Measurements from ENCODE around the gene COG4. TPM values are rescaled to one million over a fixed set of nuclear protein-coding genes. Genes with fewer than 3 reads are reported as not detected.
"Not testable (repeated sequence)": the region's sequence is repeated elsewhere in the genome, so short reads cannot be mapped to it uniquely, and the experiment has no call there.

The COG4 gene
- total and polyA plus RNA-seq, 3 experiments from 2014 or later = 48.9 to 51.9 (median 50.7) TPM

- H3K27ac ChIP-seq (ENCODE audit: low read depth, low read length) = no peak overlapping the region
- peaks cover 15 to 36% (median 25%) of the 10 kb centered on the region in 3 donors for H3K4me1 Mint-ChIP-seq
- no peaks in the 10 kb centered on the region for H3K9me3 Mint-ChIP-seq
- no peak overlapping the region for H3K4me3 ChIP-seq (ENCODE audit: low read length)
- DNase-seq = no peak
- H3K36me3 Mint-ChIP-seq = peaks cover 0 to 10% (median 0%) of the 10 kb centered on the region in 3 donors
- H3K27me3 Mint-ChIP-seq = no peaks in the 10 kb centered on the region
- H3K36me3 ChIP-seq (ENCODE audit: insufficient read depth, low read length) = no peaks in the 10 kb centered on the region
- H3K9me3 ChIP-seq (ENCODE audit: low read length) = no peaks in the 10 kb centered on the region
- CTCF ChIA-PET = interaction anchor here (0.7 kb wide), 1 partner anchor 19 kb away, joined by 3 read pairs; no protein-coding TSS in a partner anchor
- H3K27ac Mint-ChIP-seq = peak overlapping the region in 1 of 8 donors; percentile 24
- peak overlapping the region in 4 of 7 donors; percentile 38 to 64 (median 50) for H3K4me3 Mint-ChIP-seq
- peaks cover 12% of the 10 kb centered on the region for H3K4me1 ChIP-seq (ENCODE audit: insufficient read depth, low read length)
- POLR2A ChIA-PET = no interaction called here
- H3K27me3 ChIP-seq (ENCODE audit: insufficient read depth, low read length, poor library complexity, severe bottlenecking) = no peaks in the 10 kb centered on the region
These were observed 65.7 kb downstream of the COG4 start for GRCh38 chr16:70457446-70458166.

GRCh38 chr16:70455910-70456309 is 67.4 kb downstream of the COG4 start:
- no peaks in the 10 kb centered on the region for H3K27me3 Mint-ChIP-seq
- Histone ChIP-seq H3K36me3 (ENCODE audit: insufficient read depth, low read length) (no peaks in the 10 kb centered on the region), H3K27ac (ENCODE audit: low read depth, low read length) (no peak overlapping the region), H3K9me3 (ENCODE audit: low read length) (no peaks in the 10 kb centered on the region), H3K4me1 (ENCODE audit: insufficient read depth, low read length) (peaks cover 12% of the 10 kb centered on the region), H3K4me3 (ENCODE audit: low read length) (no peak overlapping the region), H3K27me3 (ENCODE audit: insufficient read depth, low read length, poor library complexity, severe bottlenecking) (no peaks in the 10 kb centered on the region)
- H3K36me3 Mint-ChIP-seq = peaks cover 0 to 4% (median 0%) of the 10 kb centered on the region in 3 donors
- H3K9me3 Mint-ChIP-seq = no peaks in the 10 kb centered on the region
- peak overlapping the region in 2 of 8 donors; percentile 92 to 94 for H3K27ac Mint-ChIP-seq
- CTCF ChIA-PET = no interaction called here
- peak overlapping the region in 6 of 7 donors; percentile 85 to 96 (median 92) for H3K4me3 Mint-ChIP-seq
- POLR2A ChIA-PET = interaction anchor here (1.4 kb wide), 1 partner anchor 18 kb away, joined by 4 read pairs; no protein-coding TSS in a partner anchor
- peaks cover 15 to 32% (median 25%) of the 10 kb centered on the region in 3 donors for H3K4me1 Mint-ChIP-seq
- no peak for DNase-seq

- Mint-ChIP-seq H3K27ac (peak within 1 kb of the TSS; percentile 78 to 93 (median 91)), H3K4me1 (peaks cover 15 to 34% (median 25%) of the 10 kb centered on the region in 3 donors), H3K4me3 (peak within 1 kb of the TSS; percentile 86 to 96 (median 93)), H3K9me3 (no peaks in the 10 kb centered on the region), H3K27me3 (no peaks in the 10 kb centered on the region), H3K36me3 (peaks cover 0 to 4% (median 0%) of the 10 kb centered on the region in 3 donors)
- Histone ChIP-seq H3K4me1 (ENCODE audit: insufficient read depth, low read length) (peaks cover 12% of the 10 kb centered on the region), H3K9me3 (ENCODE audit: low read length) (no peaks in the 10 kb centered on the region), H3K36me3 (ENCODE audit: insufficient read depth, low read length) (no peaks in the 10 kb centered on the region), H3K27ac (ENCODE audit: low read depth, low read length) (peak within 1 kb of the TSS; percentile 83), H3K4me3 (ENCODE audit: low read length) (peak within 1 kb of the TSS; percentile 99), H3K27me3 (ENCODE audit: insufficient read depth, low read length, poor library complexity, severe bottlenecking) (no peaks in the 10 kb centered on the region)
- POLR2A ChIA-PET = interaction anchor here (0.5 to 2.2 kb wide), 11 partner anchors 17 to 306 kb away, joined by 3 to 9 read pairs (median 6); partner anchors contain the start of genes AARS1 and DDX19A
- CTCF ChIA-PET = interaction anchor here (0.8 to 2.1 kb wide), 11 partner anchors 9 to 108 kb away, joined by 3 to 10 read pairs (median 4); partner anchors contain the start of genes DDX19A and ST3GAL2
- peak; percentile 52 to 88 (median 74) for DNase-seq
These were observed 68.9 kb downstream of the COG4 start, which contains the start of gene FCSK for GRCh38 chr16:70454222-70455034. FCSK (plus strand) TSS chr16:70454595; CDS start chr16:70463191, 8,596 bp downstream.

- Mint-ChIP-seq H3K27me3 (peaks cover 0 to 2% of the 10 kb centered on the region in 2 donors), H3K27ac (peak overlapping the region; percentile 56 to 93 (median 90)), H3K4me1 (peaks cover 15 to 34% (median 25%) of the 10 kb centered on the region in 3 donors), H3K4me3 (peak overlapping the region; percentile 86 to 96 (median 93)), H3K9me3 (no peaks in the 10 kb centered on the region), H3K36me3 (peaks cover 0 to 4% (median 0%) of the 10 kb centered on the region in 3 donors)
- Histone ChIP-seq H3K36me3 (ENCODE audit: insufficient read depth, low read length) (no peaks in the 10 kb centered on the region), H3K27me3 (ENCODE audit: insufficient read depth, low read length, poor library complexity, severe bottlenecking) (no peaks in the 10 kb centered on the region), H3K4me1 (ENCODE audit: insufficient read depth, low read length) (peaks cover 12% of the 10 kb centered on the region), H3K9me3 (ENCODE audit: low read length) (no peaks in the 10 kb centered on the region), H3K27ac (ENCODE audit: low read depth, low read length) (peak overlapping the region; percentile 83), H3K4me3 (ENCODE audit: low read length) (peak overlapping the region; percentile 99)
- DNase-seq = peak in 2 of 5 donors; percentile 18 to 19
- ChIA-PET POLR2A (interaction anchor here (0.7 to 2.2 kb wide), 9 partner anchors 16 to 165 kb away, joined by 3 to 9 read pairs (median 7); partner anchors contain the start of genes AARS1 and DDX19A), CTCF (interaction anchor here (0.8 to 2.1 kb wide), 11 partner anchors 10 to 107 kb away, joined by 3 to 10 read pairs (median 4); partner anchors contain the start of genes DDX19A and ST3GAL2)
These were observed 69.5 kb downstream of the COG4 start for GRCh38 chr16:70453892-70454221.

- ChIA-PET POLR2A (interaction anchor here (0.7 to 2.2 kb wide), 9 partner anchors 16 to 165 kb away, joined by 3 to 9 read pairs (median 7); partner anchors contain the start of genes AARS1 and DDX19A), CTCF (interaction anchor here (0.8 to 2.1 kb wide), 9 partner anchors 12 to 106 kb away, joined by 3 to 10 read pairs (median 5); partner anchors contain the start of genes DDX19A and ST3GAL2)
- peak overlapping the region in 6 of 8 donors; percentile 56 to 92 (median 90) for H3K27ac Mint-ChIP-seq
- H3K27me3 Mint-ChIP-seq = peaks cover 0 to 2% of the 10 kb centered on the region in 2 donors
- Histone ChIP-seq H3K27me3 (ENCODE audit: insufficient read depth, low read length, poor library complexity, severe bottlenecking) (no peaks in the 10 kb centered on the region), H3K4me3 (ENCODE audit: low read length) (peak overlapping the region; percentile 99), H3K27ac (ENCODE audit: low read depth, low read length) (peak overlapping the region; percentile 83), H3K9me3 (ENCODE audit: low read length) (no peaks in the 10 kb centered on the region), H3K36me3 (ENCODE audit: insufficient read depth, low read length) (no peaks in the 10 kb centered on the region), H3K4me1 (ENCODE audit: insufficient read depth, low read length) (peaks cover 12% of the 10 kb centered on the region)
- H3K4me3 Mint-ChIP-seq = peak overlapping the region; percentile 86 to 96 (median 93)
- no peaks in the 10 kb centered on the region for H3K9me3 Mint-ChIP-seq
- no peak for DNase-seq
- H3K4me1 Mint-ChIP-seq = peaks cover 15 to 34% (median 25%) of the 10 kb centered on the region in 3 donors
- H3K36me3 Mint-ChIP-seq = peaks cover 0 to 4% (median 0%) of the 10 kb centered on the region in 3 donors
These were observed 70.0 kb downstream of the COG4 start for GRCh38 chr16:70453117-70453891.

- H3K27me3 Mint-ChIP-seq; POLR2A ChIA-PET; H3K9me3 ChIP-seq (ENCODE audit: low read length); H3K36me3 Mint-ChIP-seq; H3K9me3 Mint-ChIP-seq; CTCF ChIA-PET; H3K27ac Mint-ChIP-seq; H3K4me3 Mint-ChIP-seq; H3K4me3 ChIP-seq (ENCODE audit: low read length); H3K27ac ChIP-seq (ENCODE audit: low read depth, low read length); H3K27me3 ChIP-seq (ENCODE audit: insufficient read depth, low read length, poor library complexity, severe bottlenecking); H3K36me3 ChIP-seq (ENCODE audit: insufficient read depth, low read length); DNase-seq: not testable (repeated sequence)
- H3K4me1 ChIP-seq (ENCODE audit: insufficient read depth, low read length) = peaks cover 12% of the 10 kb centered on the region
- peaks cover 10 to 20% (median 19%) of the 10 kb centered on the region in 3 donors for H3K4me1 Mint-ChIP-seq
These were observed 72.4 kb downstream of the COG4 start for GRCh38 chr16:70451004-70451340.

Measured in CD8-positive, alpha-beta memory T cell (primary cell).